Lower leg skin (tissue), 4 donors: ENCODE data around the gene KLHL35. TPM values are rescaled to one million over a fixed set of nuclear protein-coding genes. Genes with fewer than 3 reads are reported as not detected.

Experiments used
- DNase-seq, 2 donors: peaks; one replicate each; pipeline ENCODE4 v3.0.0-alpha.2; 2019; ENCODE audit warnings: low spot score in 2 of 2
- H3K4me3 ChIP-seq: fragments of 200-600 bp; sonication (generic); 2 replicates; pipeline ENCODE4 v1.5.1; 2017; ENCODE audit warnings: mild to moderate bottlenecking, low read depth; ENCODE audit not compliant: poor library complexity, severe bottlenecking
- CTCF ChIP-seq, 3 donors: fragments of 450-650 bp; IDR thresholded peaks; one replicate each; pipeline ENCODE4 v1.5.1; 2016; ENCODE audit warnings: antibody characterized with exemption in 3 of 3, mild to moderate bottlenecking in 3 of 3, moderate library complexity in 2 of 3
- POLR2A ChIP-seq, 2 donors: fragments of 450-650 bp; IDR thresholded peaks; one replicate each; pipeline ENCODE4 v1.6.1; 2016 to 2017; ENCODE audit warnings: antibody characterized with exemption in 2 of 2, mild to moderate bottlenecking in 1 of 2, moderate library complexity in 1 of 2
- WGBS, 2 donors: methylation state at CpG; one replicate each; pipeline ENCODE4 v1.1.5; 2018; 5-methylcytosine and 5-hydroxymethylcytosine counted together
- intact Hi-C: fragments of 100-400 bp; cut with DNase I; formaldehyde crosslinking; loops from one replicate; pipeline ENCODE4 v1.15.0; 2023; ENCODE audit warnings: low total_unique reads
- total RNA-seq, 4 donors: library from RNA; depleted of rRNA; stranded (reverse); fragments of >200 nt; gene quantifications; one replicate each; pipeline ENCODE4 v1.1.0, GENCODE V29; 2016

The KLHL35 gene
- total RNA-seq, 4 donors from 2014 or later: 1.0 to 4.3 (median 3.8) TPM; not detected in 1

DNA sequence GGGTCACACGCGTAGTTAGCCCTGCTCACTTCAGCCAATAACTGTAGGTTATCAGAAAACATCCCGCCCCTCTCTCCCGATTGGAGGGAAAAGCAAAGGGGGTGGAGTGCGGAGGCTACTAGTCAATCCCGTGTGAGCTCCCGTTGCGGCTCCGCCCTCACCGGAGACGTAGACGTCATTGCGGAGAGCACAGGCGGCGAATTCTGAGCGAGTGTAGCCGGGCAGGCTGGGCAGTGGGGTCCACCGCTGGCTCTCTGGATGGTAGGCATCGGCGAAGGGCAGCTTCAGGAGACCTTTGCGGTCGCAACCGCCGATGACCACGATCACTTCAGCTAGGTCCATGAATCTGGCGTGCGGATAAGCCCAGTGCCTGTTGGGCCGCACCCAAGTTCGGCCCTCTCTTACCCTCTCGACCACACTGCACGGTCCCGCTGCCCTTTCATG, 4.7 kb downstream of the KLHL35 start:
- H3K4me3 ChIP-seq: no peak overlapping the region
- WGBS, 2 donors: 24 to 40% methylated on average over 29 to 32 of the region's 32 CpGs
- intact Hi-C loops: no loop called here
- DNase-seq: peak; percentile 89 to 95
- TF ChIP-seq POLR2A (IDR thresholded peaks at IDR 0.05) (no peak), CTCF (IDR thresholded peaks at IDR 0.05) (no peak)

DNA sequence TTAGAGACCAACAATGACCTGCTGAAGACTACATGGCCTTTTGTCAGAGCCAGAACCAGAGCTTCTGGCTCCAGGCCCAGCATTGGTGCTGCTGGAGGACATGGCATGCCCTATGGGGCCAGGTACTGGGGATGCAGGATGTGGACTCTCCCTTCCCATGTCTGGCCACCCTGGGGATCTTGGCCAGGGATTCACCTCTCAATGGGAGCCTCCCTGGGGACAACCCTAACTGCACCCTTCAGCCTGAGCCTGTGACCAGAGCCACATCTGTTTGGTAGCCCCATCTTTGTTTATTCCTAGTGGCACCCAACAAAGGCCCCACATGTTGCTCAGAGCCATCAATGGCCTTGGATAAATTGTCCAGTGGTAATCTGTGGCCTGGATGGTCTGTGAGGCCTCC, 5.8 kb downstream of the KLHL35 start:
- no peak overlapping the region for H3K4me3 ChIP-seq
- TF ChIP-seq POLR2A (IDR thresholded peaks at IDR 0.05): no peak
- TF ChIP-seq CTCF (IDR thresholded peaks at IDR 0.05): no peak
- intact Hi-C loops: no loop called here
- DNase-seq: no peak

GRCh38 chr11:75426720-75427086, 6.3 kb downstream of the KLHL35 start:
- 94 to 96% methylated on average over 5 of the region's 5 CpGs for WGBS, 2 donors
- intact Hi-C loops: no loop called here
- H3K4me3 ChIP-seq: no peak overlapping the region
- TF ChIP-seq POLR2A (IDR thresholded peaks at IDR 0.05) (no peak), CTCF (IDR thresholded peaks at IDR 0.05) (no peak)
- no peak for DNase-seq

- TF ChIP-seq POLR2A (IDR thresholded peaks at IDR 0.05) (no peak), CTCF (IDR thresholded peaks at IDR 0.05) (no peak)
- 66 to 76% methylated on average over 19 to 29 of the region's 29 CpGs for WGBS, 2 donors
- H3K4me3 ChIP-seq: no peak overlapping the region
- intact Hi-C loops: no loop called here
- no peak for DNase-seq
These were observed 7.6 kb downstream of the KLHL35 start for GRCh38 chr11:75425422-75425821.

- whole genome bisulfite sequencing, 2 donors: 94 to 100% methylated on average over 1 of the region's 1 CpG
- no peak for TF ChIP-seq CTCF (IDR thresholded peaks at IDR 0.05)
- no peak for TF ChIP-seq POLR2A (IDR thresholded peaks at IDR 0.05)
- intact Hi-C loops: no loop called here
- H3K4me3 ChIP-seq: no peak overlapping the region
- DNase-seq: no peak
These were observed 8.6 kb downstream of the KLHL35 start for GRCh38 chr11:75424396-75424795.

GRCh38 chr11:75423721-75424120, 9.3 kb downstream of the KLHL35 start:
- 68 to 83% methylated on average over 7 to 9 of the region's 9 CpGs for WGBS, 2 donors
- intact Hi-C loops: no loop called here
- DNase-seq: no peak
- no peak overlapping the region for H3K4me3 ChIP-seq
- TF ChIP-seq CTCF (IDR thresholded peaks at IDR 0.05): no peak
- no peak for TF ChIP-seq POLR2A (IDR thresholded peaks at IDR 0.05)
